ENCODE results near the gene SEMA4D.
"Not testable (repeated sequence)": the region's sequence is repeated elsewhere in the genome, so short reads cannot be mapped to it uniquely, and the experiment has no call there.

SEMA4D gene

GRCh38 chr9:89480825-89481537 is 16.9 kb downstream of the SEMA4D start:
- no peak for DNase-seq

GRCh38 chr9:89480372-89480771 is 17.5 kb downstream of the SEMA4D start:
- not testable (repeated sequence) for DNase-seq

GRCh38 chr9:89479669-89480011 is 18.3 kb downstream of the SEMA4D start:
- DNase-seq = not testable (repeated sequence)

- DNase-seq = no peak
Measured at GRCh38 chr9:89478821-89479668, 18.9 kb downstream of the SEMA4D start.

- DNase-seq = no peak
Measured at GRCh38 chr9:89477811-89478630, 19.9 kb downstream of the SEMA4D start.

GRCh38 chr9:89477384-89477783 is 20.5 kb downstream of the SEMA4D start:
- no peak for DNase-seq

- DNase-seq = no peak
Measured at GRCh38 chr9:89476546-89476945, 21.4 kb downstream of the SEMA4D start.

GRCh38 chr9:89475891-89476440 is 21.9 kb downstream of the SEMA4D start:
- no peak for DNase-seq

GRCh38 chr9:89474939-89475338 is 23.0 kb downstream of the SEMA4D start:
- DNase-seq = no peak

GRCh38 chr9:89473762-89474469 is 24.0 kb downstream of the SEMA4D start:
- no peak for DNase-seq

GRCh38 chr9:89471796-89472320 is 26.1 kb downstream of the SEMA4D start:
- DNase-seq = not testable (repeated sequence)

- no peak for DNase-seq
Measured at GRCh38 chr9:89471390-89471789, 26.5 kb downstream of the SEMA4D start.

- no peak for DNase-seq
Measured at GRCh38 chr9:89470224-89470839, 27.6 kb downstream of the SEMA4D start.

GRCh38 chr9:89469003-89469402 is 28.9 kb downstream of the SEMA4D start:
- no peak for DNase-seq

- no peak for DNase-seq
Measured at GRCh38 chr9:89468281-89468960, 29.5 kb downstream of the SEMA4D start.

GRCh38 chr9:89467278-89467625 is 30.7 kb downstream of the SEMA4D start:
- no peak for DNase-seq

- no peak for DNase-seq
Measured at GRCh38 chr9:89466451-89467277, 31.2 kb downstream of the SEMA4D start.

GRCh38 chr9:89465726-89466308 is 32.1 kb downstream of the SEMA4D start:
- DNase-seq = no peak

GRCh38 chr9:89465001-89465451 is 32.9 kb downstream of the SEMA4D start:
- no peak for DNase-seq

Measured in T1000 (cell line).